ENCODE measurements around the gene B4GALT3. TPM values are rescaled to one million over a fixed set of nuclear protein-coding genes. Genes with fewer than 3 reads are reported as not detected.

The B4GALT3 gene
- total and polyA plus RNA-seq, 2 donors (not counting 1 experiment from before 2014, with no cell fraction given), result 17.8 to 18.7 TPM

- H3K4me3 ChIP-seq (replicated peaks in 1 of 4; ENCODE audit: control extremely low read depth in 1 of 4, insufficient read depth in 1 of 4, low read depth in 3 of 4, low read length in 4 of 4), result no peak overlapping the region
- H3K27me3 ChIP-seq (ENCODE audit: control insufficient read depth, insufficient read depth, low read length), result no peaks in the 10 kb centered on the region
- no peak overlapping the region for H2AFZ ChIP-seq (ENCODE audit: low read length)
- H3K9ac ChIP-seq (ENCODE audit: insufficient read depth, low read length), result no peak overlapping the region
- TF ChIP-seq EZH2 (IDR thresholded peaks at IDR 0.05; ENCODE audit: low read length, missing control alignments) (no peak), CTCF (conservative IDR thresholded peaks at IDR 0.05 in 1 of 2, IDR thresholded peaks at IDR 0.05 in 1 of 2; ENCODE audit: low read depth in 1 of 2, low read length in 2 of 2) (no peak)
- H3K36me3 ChIP-seq (ENCODE audit: control insufficient read depth, insufficient read depth, low read length), result peaks cover 13% of the 10 kb centered on the region
- no peak overlapping the region for H3K4me2 ChIP-seq (ENCODE audit: extremely low read depth, insufficient read depth, low read length)
- H3K9me3 ChIP-seq (ENCODE audit: control insufficient read depth, insufficient read depth, low read depth, low read length), result no peaks in the 10 kb centered on the region
- no peak overlapping the region for H3K27ac ChIP-seq (ENCODE audit: insufficient read depth, low read length)
- H4K20me1 ChIP-seq (ENCODE audit: control insufficient read depth, extremely low read depth, insufficient read depth, low read length), result no peaks in the 10 kb centered on the region
- peaks cover 2% of the 10 kb centered on the region for H3K79me2 ChIP-seq (ENCODE audit: control insufficient read depth, insufficient read depth, low read length)
- peaks cover 26% of the 10 kb centered on the region for H3K4me1 ChIP-seq (ENCODE audit: control insufficient read depth, extremely low read depth, insufficient read depth, low read length)
- DNase-seq (ENCODE audit: low read depth in 2 of 2), result no peak
These were observed 8.4 kb downstream of the B4GALT3 start for GRCh38 chr1:161168906-161169305.

GRCh38 chr1:161166669-161167548 lies 10.4 kb downstream of the B4GALT3 start:
- Histone ChIP-seq H3K27ac (ENCODE audit: insufficient read depth, low read length) (peak overlapping the region; percentile 91), H3K4me1 (ENCODE audit: control insufficient read depth, extremely low read depth, insufficient read depth, low read length) (peaks cover 11% of the 10 kb centered on the region), H3K4me3 (replicated peaks in 1 of 4; ENCODE audit: control extremely low read depth in 1 of 4, insufficient read depth in 1 of 4, low read depth in 3 of 4, low read length in 4 of 4) (peak overlapping the region; percentile 76 to 88 (median 84)), H3K9me3 (ENCODE audit: control insufficient read depth, insufficient read depth, low read depth, low read length) (no peaks in the 10 kb centered on the region), H4K20me1 (ENCODE audit: control insufficient read depth, extremely low read depth, insufficient read depth, low read length) (no peaks in the 10 kb centered on the region), H2AFZ (ENCODE audit: low read length) (peak overlapping the region; percentile 87), H3K79me2 (ENCODE audit: control insufficient read depth, insufficient read depth, low read length) (peaks cover 2% of the 10 kb centered on the region), H3K9ac (ENCODE audit: insufficient read depth, low read length) (peak overlapping the region; percentile 69), H3K36me3 (ENCODE audit: control insufficient read depth, insufficient read depth, low read length) (peaks cover 18% of the 10 kb centered on the region), H3K27me3 (ENCODE audit: control insufficient read depth, insufficient read depth, low read length) (no peaks in the 10 kb centered on the region), H3K4me2 (ENCODE audit: extremely low read depth, insufficient read depth, low read length) (peak overlapping the region; percentile 100)
- no peak for DNase-seq (ENCODE audit: low read depth in 2 of 2)
- TF ChIP-seq CTCF (conservative IDR thresholded peaks at IDR 0.05 in 1 of 2, IDR thresholded peaks at IDR 0.05 in 1 of 2; ENCODE audit: low read depth in 1 of 2, low read length in 2 of 2), result no peak
- no peak for TF ChIP-seq EZH2 (IDR thresholded peaks at IDR 0.05; ENCODE audit: low read length, missing control alignments)

GRCh38 chr1:161165742-161166668 lies 11.3 kb downstream of the B4GALT3 start, which contains the start of gene PPOX:
PPOX (plus strand) TSS chr1:161166426; CDS start chr1:161166848, 422 bp downstream.
- TF ChIP-seq CTCF (conservative IDR thresholded peaks at IDR 0.05 in 1 of 2, IDR thresholded peaks at IDR 0.05 in 1 of 2; ENCODE audit: low read depth in 1 of 2, low read length in 2 of 2) (peak; percentile 53 to 55), EZH2 (IDR thresholded peaks at IDR 0.05; ENCODE audit: low read length, missing control alignments) (no peak)
- DNase-seq (ENCODE audit: low read depth in 2 of 2), result peak; percentile 98 to 99
- Histone ChIP-seq H3K79me2 (ENCODE audit: control insufficient read depth, insufficient read depth, low read length) (peaks cover 3% of the 10 kb centered on the region), H3K27me3 (ENCODE audit: control insufficient read depth, insufficient read depth, low read length) (no peaks in the 10 kb centered on the region), H4K20me1 (ENCODE audit: control insufficient read depth, extremely low read depth, insufficient read depth, low read length) (no peaks in the 10 kb centered on the region), H3K9ac (ENCODE audit: insufficient read depth, low read length) (peak within 1 kb of the TSS; percentile 74), H3K4me3 (replicated peaks in 1 of 4; ENCODE audit: control extremely low read depth in 1 of 4, insufficient read depth in 1 of 4, low read depth in 3 of 4, low read length in 4 of 4) (peak within 1 kb of the TSS; percentile 76 to 88 (median 84)), H3K4me2 (ENCODE audit: extremely low read depth, insufficient read depth, low read length) (peak within 1 kb of the TSS; percentile 100), H2AFZ (ENCODE audit: low read length) (peak within 1 kb of the TSS; percentile 87), H3K36me3 (ENCODE audit: control insufficient read depth, insufficient read depth, low read length) (peaks cover 15% of the 10 kb centered on the region), H3K9me3 (ENCODE audit: control insufficient read depth, insufficient read depth, low read depth, low read length) (no peaks in the 10 kb centered on the region), H3K27ac (ENCODE audit: insufficient read depth, low read length) (peak within 1 kb of the TSS; percentile 91), H3K4me1 (ENCODE audit: control insufficient read depth, extremely low read depth, insufficient read depth, low read length) (peaks cover 11% of the 10 kb centered on the region)

Data from fibroblast of lung (primary cell).